ENCODE data around the gene FRS3. TPM values are rescaled to one million over a fixed set of nuclear protein-coding genes. Genes with fewer than 3 reads are reported as not detected.

FRS3 gene
- total RNA-seq, 1 donor from 2014 or later, result 26.0 TPM

DNA sequence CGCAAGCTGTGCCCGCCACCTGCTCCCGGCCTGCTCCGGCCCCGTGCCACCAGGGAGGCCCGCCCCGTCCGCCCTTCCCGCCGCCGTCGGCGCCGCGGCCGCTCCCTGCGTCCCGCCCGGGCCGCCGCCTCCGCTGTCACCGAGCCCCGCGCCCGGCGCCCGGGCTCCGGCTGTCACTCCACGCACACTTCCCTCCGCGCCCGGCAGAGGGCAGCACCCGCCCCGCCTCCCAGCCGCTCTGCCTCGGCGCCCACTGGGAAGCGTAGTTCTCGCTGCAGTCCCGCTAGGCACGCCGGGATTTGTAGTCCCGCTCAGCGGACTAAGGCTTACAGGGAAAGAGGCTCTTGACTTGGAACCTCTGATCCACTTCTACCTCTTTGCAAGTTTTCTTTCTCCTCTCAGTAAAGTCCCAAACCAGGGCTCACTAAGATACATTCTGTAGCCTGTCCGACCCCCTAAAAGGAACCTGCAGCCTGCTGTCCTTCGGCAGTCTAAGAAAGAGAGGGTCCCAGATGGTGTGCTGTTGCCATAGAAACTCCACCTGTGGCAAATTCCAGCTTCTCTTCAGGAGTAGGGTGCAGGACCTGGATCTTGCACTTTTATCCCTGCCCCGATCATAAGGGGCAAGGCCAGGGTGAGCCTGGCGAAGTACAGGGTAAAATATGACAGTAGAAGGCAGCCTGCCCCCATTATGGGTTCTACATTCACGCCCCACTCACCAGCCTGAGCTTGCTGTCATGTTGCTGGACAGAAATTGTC, 44.1 kb downstream of the FRS3 start, which contains the start of gene TFEB:
Gene TFEB, minus strand, starts transcription at position 182 of the 759 bp plus-strand sequence. CDS start 44,395 bp downstream, outside the sequence.
- Histone ChIP-seq H3K27ac (peak within 1 kb of the TSS; percentile 90 to 99), H3K4me3 (peak within 1 kb of the TSS; percentile 92 to 93), H3K9me3 (no peaks in the 10 kb centered on the region), H3K4me1 (peaks cover 0 to 27% of the 10 kb centered on the region in 2 donors), H3K27me3 (no peaks in the 10 kb centered on the region), H3K36me3 (no peaks in the 10 kb centered on the region)
- TF ChIP-seq, protein P1, sequence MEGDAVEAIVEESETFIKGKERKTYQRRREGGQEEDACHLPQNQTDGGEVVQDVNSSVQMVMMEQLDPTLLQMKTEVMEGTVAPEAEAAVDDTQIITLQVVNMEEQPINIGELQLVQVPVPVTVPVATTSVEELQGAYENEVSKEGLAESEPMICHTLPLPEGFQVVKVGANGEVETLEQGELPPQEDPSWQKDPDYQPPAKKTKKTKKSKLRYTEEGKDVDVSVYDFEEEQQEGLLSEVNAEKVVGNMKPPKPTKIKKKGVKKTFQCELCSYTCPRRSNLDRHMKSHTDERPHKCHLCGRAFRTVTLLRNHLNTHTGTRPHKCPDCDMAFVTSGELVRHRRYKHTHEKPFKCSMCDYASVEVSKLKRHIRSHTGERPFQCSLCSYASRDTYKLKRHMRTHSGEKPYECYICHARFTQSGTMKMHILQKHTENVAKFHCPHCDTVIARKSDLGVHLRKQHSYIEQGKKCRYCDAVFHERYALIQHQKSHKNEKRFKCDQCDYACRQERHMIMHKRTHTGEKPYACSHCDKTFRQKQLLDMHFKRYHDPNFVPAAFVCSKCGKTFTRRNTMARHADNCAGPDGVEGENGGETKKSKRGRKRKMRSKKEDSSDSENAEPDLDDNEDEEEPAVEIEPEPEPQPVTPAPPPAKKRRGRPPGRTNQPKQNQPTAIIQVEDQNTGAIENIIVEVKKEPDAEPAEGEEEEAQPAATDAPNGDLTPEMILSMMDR (IDR thresholded peaks at IDR 0.05), result peak; percentile 86 to 99 (median 86)
- DNase-seq (ENCODE audit: low spot score in 2 of 2), result peak; percentile 77 to 97
- intact Hi-C loops (cut with DNase I), result loop anchor here (1.0 to 10.0 kb wide), 6 partner anchors 12 to 827 kb away; partner anchors contain the start of genes FRS3, NFYA, OARD1 and TOMM6

DNA sequence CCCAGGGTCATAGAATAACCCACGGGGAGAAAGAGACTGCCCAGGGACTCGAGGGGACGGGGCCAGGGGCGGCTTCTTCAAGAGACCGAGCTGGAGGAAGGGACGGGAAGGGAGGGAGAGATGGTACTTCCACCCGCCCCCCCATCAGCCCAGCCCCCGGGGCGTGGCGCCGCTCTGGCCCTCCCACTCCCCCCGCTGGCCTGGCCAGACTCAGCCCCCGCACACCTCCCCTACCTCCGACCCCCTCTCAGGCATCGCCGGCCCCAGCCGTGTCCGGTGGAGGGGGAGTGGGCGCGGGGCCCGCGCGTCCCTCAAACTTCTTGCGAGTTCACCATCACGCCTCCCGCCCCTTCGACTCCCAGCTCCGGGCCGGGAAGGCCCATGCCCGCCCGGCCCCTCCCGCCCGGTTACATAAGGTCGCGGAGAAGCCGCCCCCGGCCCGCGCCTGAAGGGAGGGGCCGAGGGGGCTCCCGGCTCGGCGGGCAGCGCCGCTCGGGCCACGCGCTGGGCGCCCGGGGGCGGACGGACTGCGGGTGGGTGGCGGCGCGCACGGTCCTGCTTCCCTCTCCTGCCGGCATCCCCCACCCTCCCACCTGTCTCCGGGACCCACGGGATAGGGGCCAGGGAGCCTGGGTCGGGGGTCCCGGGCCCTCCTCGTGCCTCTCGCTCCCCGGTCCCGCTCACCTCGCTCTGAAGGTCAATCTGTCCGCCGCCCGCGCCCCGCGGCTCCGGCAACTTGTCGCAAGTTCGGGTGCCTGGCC, 44.9 kb downstream of the FRS3 start:
- no peaks in the 10 kb centered on the region for H3K27me3 ChIP-seq
- H3K4me1 ChIP-seq, result peaks cover 0 to 30% of the 10 kb centered on the region in 2 donors
- peak overlapping the region; percentile 92 to 93 for H3K4me3 ChIP-seq
- H3K36me3 ChIP-seq, result no peaks in the 10 kb centered on the region
- TF ChIP-seq, protein P1 (IDR thresholded peaks at IDR 0.05), result no peak
- DNase-seq (ENCODE audit: low spot score in 2 of 2), result peak; percentile 35 to 89
- peak overlapping the region; percentile 90 to 99 for H3K27ac ChIP-seq
- intact Hi-C loops (cut with DNase I), result loop anchor here (1.0 to 10.0 kb wide), 6 partner anchors 12 to 827 kb away; partner anchors contain the start of genes FRS3, NFYA, OARD1 and TOMM6
- H3K9me3 ChIP-seq, result no peaks in the 10 kb centered on the region

DNA sequence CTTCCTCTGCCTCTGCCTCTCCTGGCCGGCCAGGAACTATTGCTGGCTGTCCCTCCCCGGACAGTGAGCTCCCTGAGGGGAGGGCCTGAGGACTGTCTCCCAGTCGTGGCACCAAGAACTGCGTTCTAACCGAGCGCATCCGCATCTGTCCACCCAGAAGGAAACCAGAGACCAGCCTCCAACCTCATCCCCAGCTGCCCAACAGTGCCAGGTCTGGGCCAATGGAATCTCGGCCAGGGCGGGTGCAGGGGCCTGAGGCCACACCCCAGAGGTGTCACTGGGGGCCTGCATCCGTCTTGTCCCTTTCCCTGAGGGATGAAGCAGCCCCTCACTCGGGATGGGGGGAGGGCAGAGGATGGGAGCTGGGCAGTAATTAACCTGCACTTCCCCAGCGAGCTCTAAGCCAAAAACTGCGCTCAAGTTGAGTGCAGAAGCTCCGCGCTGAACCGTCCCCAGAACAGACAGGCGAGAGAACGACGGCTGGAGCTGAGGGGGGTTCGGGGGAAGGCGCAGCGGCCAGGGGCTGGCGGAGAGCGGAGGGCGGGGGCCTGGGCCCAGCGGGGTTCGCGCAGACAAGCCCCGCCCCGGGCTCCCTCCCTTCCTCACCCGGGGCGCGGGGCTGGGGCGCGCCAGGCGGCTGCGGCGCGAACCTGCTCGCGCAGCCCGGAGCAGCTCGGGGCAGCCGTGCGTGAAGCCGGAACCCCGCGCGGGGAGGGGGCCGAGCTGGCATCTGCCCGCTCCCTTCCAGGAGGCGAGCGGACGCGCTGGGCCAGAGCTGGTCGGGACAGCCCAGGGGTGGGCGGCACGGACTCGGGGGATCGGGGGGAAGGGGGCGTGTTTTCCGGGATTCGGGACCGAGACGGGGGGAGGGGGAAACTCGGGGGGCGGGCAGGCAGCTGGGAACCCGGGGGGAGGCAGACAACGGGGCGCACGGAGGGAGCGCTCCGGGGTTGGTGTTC, 45.7 kb downstream of the FRS3 start:
- no peaks in the 10 kb centered on the region for H3K27me3 ChIP-seq
- peak overlapping the region; percentile 92 to 93 for H3K4me3 ChIP-seq
- H3K4me1 ChIP-seq, result peaks cover 0 to 30% of the 10 kb centered on the region in 2 donors
- TF ChIP-seq, protein P1 (IDR thresholded peaks at IDR 0.05), result no peak
- no peaks in the 10 kb centered on the region for H3K9me3 ChIP-seq
- peak overlapping the region; percentile 90 to 99 for H3K27ac ChIP-seq
- intact Hi-C loops (cut with DNase I), result loop anchor here (1.0 to 10.0 kb wide), 3 partner anchors 21 to 659 kb away; partner anchors contain the start of genes FRS3, NFYA and OARD1
- DNase-seq (ENCODE audit: low spot score in 2 of 2), result peak; percentile 39 to 83
- H3K36me3 ChIP-seq, result no peaks in the 10 kb centered on the region

DNA sequence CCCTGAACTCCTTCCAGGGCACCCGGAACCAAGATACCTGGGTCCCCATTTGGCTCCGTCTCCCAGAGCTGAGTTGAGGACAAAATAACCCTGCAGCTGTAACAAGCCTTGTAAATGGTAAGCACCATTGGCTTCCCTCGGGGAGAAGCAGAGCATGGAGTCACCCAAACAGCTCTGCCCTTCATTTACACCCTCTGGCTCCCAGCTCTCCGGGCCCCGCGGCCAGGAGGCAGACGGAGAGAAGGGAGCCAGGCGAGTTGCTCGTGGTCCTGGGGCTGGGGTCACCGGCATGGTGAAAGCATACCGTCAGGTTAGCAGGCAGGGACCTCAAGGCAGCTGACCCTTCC, 46.4 kb downstream of the FRS3 start:
- Histone ChIP-seq H3K4me1 (peaks cover 0 to 30% of the 10 kb centered on the region in 2 donors), H3K27ac (peak overlapping the region; percentile 90 to 99)

More for the DNA sequence above, 46.4 kb downstream of the FRS3 start:
- intact Hi-C loops (cut with DNase I), result loop anchor here (1.0 to 10.0 kb wide), 2 partner anchors 20 to 659 kb away; partner anchors contain the start of genes NFYA and OARD1
- H3K9me3 ChIP-seq, result no peaks in the 10 kb centered on the region
- H3K27me3 ChIP-seq, result no peaks in the 10 kb centered on the region
- TF ChIP-seq, protein P1 (IDR thresholded peaks at IDR 0.05), result no peak
- peak overlapping the region; percentile 92 to 93 for H3K4me3 ChIP-seq
- no peak for DNase-seq (ENCODE audit: low spot score in 2 of 2)
- no peaks in the 10 kb centered on the region for H3K36me3 ChIP-seq
